ENCODE measurements around the gene LPP.

- TF ChIP-seq EZH2 (IDR thresholded peaks at IDR 0.05; ENCODE audit: low read depth): no peak
- no peak for TF ChIP-seq CTCF (conservative IDR thresholded peaks at IDR 0.05)
Measured at GRCh38 chr3:188421836-188422540, 268.0 kb downstream of the LPP start.

Data from PC-9 (cell line).